Endothelial cell of umbilical vein (primary cell): ENCODE results near the gene KLC1. TPM values are rescaled to one million over a fixed set of nuclear protein-coding genes. Genes with fewer than 3 reads are reported as not detected.
A peak's percentile ranks its signal among the peaks of the same experiment; 100 is the strongest.

Experiments used
- BruUV-seq: library from RNA; stranded (reverse); fragments of 400-500 nt; replicated peaks from 2 replicates; lab custom pipeline; 2021; lab: Mats Ljungman, UMichigan
- CTCF ChIA-PET: fragments of 300-600, 350-600 bp; sonication (Branson Sonifier 250); formaldehyde crosslinking; loops from one replicate; lab custom pipeline; 2021; ENCODE audit warnings: antibody characterized with exemption, inconsistent platforms; lab: Charles Lee
- POLR2A ChIA-PET: fragments of 300-600, 350-600 bp; sonication (Branson Sonifier 250); formaldehyde crosslinking; loops from one replicate; lab custom pipeline; 2021; ENCODE audit warnings: antibody characterized with exemption, inconsistent platforms; lab: Charles Lee
- DNase-seq: peaks from one replicate; pipeline ENCODE4 v3.0.0-alpha.2; 2011; ENCODE audit warnings: low read depth, low spot score
- FAIRE-seq: peaks from 2 replicates; lab custom pipeline; 2011; peaks lifted over from hg19 to GRCh38; lab: Jason Lieb, UNC
- H2AFZ ChIP-seq: 2 replicates; pipeline ENCODE4 v1.6.0; 2012; ENCODE audit warnings: low read depth, low read length, control low read depth, inconsistent platforms
- H3K27ac ChIP-seq: 2 replicates; pipeline ENCODE4 v1.5.1; 2011; ENCODE audit warnings: low read depth, mild to moderate bottlenecking, control low read depth, low read length, moderate library complexity; ENCODE audit not compliant: insufficient read depth
- H3K27me3 ChIP-seq, 2 experiments: 2 replicates each; pipeline versions ENCODE4 v1.6.0 to v1.6.1; 2011; ENCODE audit warnings: low read length in 2 of 2, mixed read lengths in 1 of 2; ENCODE audit not compliant: control insufficient read depth in 2 of 2, insufficient read depth in 2 of 2
- H3K36me3 ChIP-seq, 2 experiments: 2 replicates in 1 of 2; 3 replicates in 1 of 2; pipeline ENCODE4 v1.5.1; 2011; ENCODE audit warnings: low read length in 2 of 2, mild to moderate bottlenecking in 1 of 2, moderate library complexity in 1 of 2; ENCODE audit not compliant: control insufficient read depth in 2 of 2, insufficient read depth in 2 of 2; ENCODE audit errors: extremely low read depth in 1 of 2
- H3K4me1 ChIP-seq: 3 replicates; pipeline ENCODE4 v1.5.1; 2011; ENCODE audit warnings: mild to moderate bottlenecking, low read length; ENCODE audit not compliant: control insufficient read depth, insufficient read depth; ENCODE audit errors: extremely low read depth
- H3K4me2 ChIP-seq: 2 replicates; pipeline ENCODE4 v1.6.1; 2011; ENCODE audit warnings: low read length, control low read depth, mixed read lengths; ENCODE audit not compliant: insufficient read depth
- H3K4me3 ChIP-seq, 3 experiments: fragments of 200-600 bp in 1 of 3; sonication (generic), shearing (Covaris generic) in 1 of 3; replicated peaks in 1 of 3; 2 replicates each; pipeline ENCODE4 v1.5.1; 2011 to 2016; ENCODE audit warnings: control low read depth in 3 of 3, low read length in 3 of 3, mild to moderate bottlenecking in 2 of 3, inconsistent platforms in 1 of 3, low read depth in 1 of 3, moderate library complexity in 1 of 3; ENCODE audit not compliant: insufficient read depth in 1 of 3
- H3K79me2 ChIP-seq: 2 replicates; pipeline ENCODE4 v1.6.0; 2012; ENCODE audit warnings: low read length, inconsistent platforms; ENCODE audit not compliant: control insufficient read depth, insufficient read depth
- H3K9ac ChIP-seq: replicated peaks from 2 replicates; pipeline ENCODE3; 2011; ENCODE audit warnings: low read length, control low read depth; ENCODE audit not compliant: insufficient read depth; ENCODE audit errors: extremely low read depth
- H3K9me1 ChIP-seq: replicated peaks from 3 replicates; pipeline ENCODE4 v1.6.0; 2011; ENCODE audit warnings: mild to moderate bottlenecking, low read length; ENCODE audit not compliant: control insufficient read depth, insufficient read depth; ENCODE audit errors: extremely low read depth
- H3K9me3 ChIP-seq: replicated peaks from 2 replicates; pipeline ENCODE4 v1.5.1; 2012; ENCODE audit warnings: low read length, inconsistent platforms; ENCODE audit not compliant: control insufficient read depth, insufficient read depth
- H4K20me1 ChIP-seq: replicated peaks from 2 replicates; pipeline ENCODE3; 2011; ENCODE audit warnings: mild to moderate bottlenecking, low read length; ENCODE audit not compliant: control insufficient read depth, insufficient read depth; ENCODE audit errors: extremely low read depth
- CTCF ChIP-seq, 2 donors: IDR thresholded peaks; 1 replicate in 1 of 2; 2 replicates in 1 of 2; pipeline ENCODE4 v1.5.1; 2011; ENCODE audit warnings: low read length in 2 of 2, mild to moderate bottlenecking in 2 of 2, moderate library complexity in 2 of 2, control low read depth in 1 of 2, inconsistent platforms in 1 of 2, low read depth in 1 of 2; ENCODE audit not compliant: insufficient read depth in 1 of 2; ENCODE audit errors: extremely low read depth in 1 of 2
- EZH2 ChIP-seq: IDR thresholded peaks from 2 replicates; pipeline ENCODE4 v1.6.1; 2012; ENCODE audit warnings: borderline replicate concordance, low read depth, mild to moderate bottlenecking, moderate library complexity, low read length, inconsistent platforms; ENCODE audit not compliant: severe bottlenecking
- FOS ChIP-seq: IDR thresholded peaks from 2 replicates; pipeline ENCODE4 v1.6.1; 2011; ENCODE audit warnings: mild to moderate bottlenecking, low read length, moderate library complexity, borderline replicate concordance; ENCODE audit not compliant: insufficient read depth
- GATA2 ChIP-seq: IDR thresholded peaks from 2 replicates; pipeline ENCODE4 v1.7.0; 2011; ENCODE audit warnings: low read depth, mild to moderate bottlenecking, moderate library complexity, mixed read lengths, low read length; ENCODE audit not compliant: insufficient read length, insufficient read depth
- JUN ChIP-seq: IDR thresholded peaks from 2 replicates; pipeline ENCODE4 v1.6.1; 2011; ENCODE audit warnings: borderline replicate concordance, low read depth; ENCODE audit not compliant: insufficient read length, insufficient read depth
- MAX ChIP-seq: IDR thresholded peaks from 2 replicates; pipeline ENCODE4 v1.6.1; 2011; ENCODE audit not compliant: insufficient read depth, insufficient read length
- MYC ChIP-seq: IDR thresholded peaks from one replicate; pipeline ENCODE4 v1.6.1; 2011; ENCODE audit warnings: mild to moderate bottlenecking, low read depth, low read length
- POLR2A ChIP-seq: IDR thresholded peaks from 2 replicates; pipeline ENCODE4 v1.6.1; 2012; ENCODE audit warnings: low read depth, mild to moderate bottlenecking, control low read depth, low read length
- POLR2AphosphoS5 ChIP-seq: IDR thresholded peaks from 2 replicates; pipeline ENCODE4 v1.6.1; 2012; ENCODE audit warnings: low read depth, mild to moderate bottlenecking, control low read depth, low read length, moderate library complexity; ENCODE audit not compliant: insufficient read depth
- dilution Hi-C: fragments of 300-500 bp; cut with MboI; formaldehyde crosslinking; loops from one replicate; pipeline ENCODE4 v1.15.0; 2019; ENCODE audit warnings: low sequenced_read_pairs; ENCODE audit not compliant: extremely low pct_ligation_motif_present
- intact Hi-C: fragments of 100-400 bp; cut with micrococcal nuclease; formaldehyde crosslinking; loops from one replicate; pipeline ENCODE4 v1.10.0; 2022
- polyA plus RNA-seq, 4 experiments: library from polyadenylated mRNA; depleted of rRNA in 3 of 4; stranded (reverse) in 3 of 4; unstranded in 1 of 4; fragments of >200 nt; gene quantifications; 2 replicates each; pipeline versions ENCODE4 v1.2.1 to v1.2.3, GENCODE V29; 2011 to 2012; ENCODE audit warnings: missing spikeins in 1 of 4
- total RNA-seq: library from RNA; stranded (reverse); gene quantifications from 2 replicates; pipeline ENCODE4 v1.2.3, GENCODE V29; 2021

KLC1 gene
- total and polyA plus RNA-seq, 2 donors (not counting 3 experiments of a cell fraction or from before 2014, with no cell fraction given), result 124 to 233 TPM

- Histone ChIP-seq H3K4me2 (peak overlapping the region; percentile 31), H2AFZ (no peak overlapping the region), H3K4me1 (peaks cover 30% of the 10 kb centered on the region), H3K36me3 (no peaks in the 10 kb centered on the region), H3K9me1 (no peaks in the 10 kb centered on the region), H3K9ac (peak overlapping the region; percentile 66), H3K79me2 (peaks cover 33% of the 10 kb centered on the region), H3K27me3 (no peaks in the 10 kb centered on the region), H3K4me3 (peak overlapping the region in 1 of 3 experiments; percentile 37), H3K27ac (no peak overlapping the region), H3K9me3 (no peaks in the 10 kb centered on the region), H4K20me1 (no peaks in the 10 kb centered on the region)
- BruUV-seq, result TSS peak; percentile 53
- POLR2A ChIA-PET, result no interaction called here
- DNase-seq (no peak), FAIRE-seq (peak; percentile 63)
- CTCF ChIA-PET, result interaction anchor here (0.9 to 1.8 kb wide), 3 partner anchors 9 to 196 kb away, joined by 3 to 7 read pairs (median 4); no protein-coding TSS in a partner anchor
- TF ChIP-seq MAX (no peak), EZH2 (no peak), GATA2 (no peak), CTCF (IDR thresholded peaks at IDR 0.05; ENCODE audit: extremely low read depth in 1 of 2, insufficient read depth in 1 of 2, low read depth in 1 of 2, low read length in 2 of 2) (no peak), MYC (no peak), POLR2AphosphoS5 (no peak), JUN (no peak), POLR2A (no peak), FOS (no peak)
- intact Hi-C loops, result no loop called here
- dilution Hi-C loops, result no loop called here
Measured at GRCh38 chr14:103714063-103714724, 85.2 kb downstream of the KLC1 start.
